CD4-positive, alpha-beta T cell treated with Interleukin-15 for 4 hours (primary cell): Measurements from ENCODE around the gene FKRP.
"Not testable (repeated sequence)": the region's sequence is repeated elsewhere in the genome, so short reads cannot be mapped to it uniquely, and the experiment has no call there.

Experiments
- DNase-seq: peaks from one replicate; pipeline ENCODE4 v3.0.0-alpha.2; 2020; ENCODE audit warnings: low spot score

FKRP gene, protein sequence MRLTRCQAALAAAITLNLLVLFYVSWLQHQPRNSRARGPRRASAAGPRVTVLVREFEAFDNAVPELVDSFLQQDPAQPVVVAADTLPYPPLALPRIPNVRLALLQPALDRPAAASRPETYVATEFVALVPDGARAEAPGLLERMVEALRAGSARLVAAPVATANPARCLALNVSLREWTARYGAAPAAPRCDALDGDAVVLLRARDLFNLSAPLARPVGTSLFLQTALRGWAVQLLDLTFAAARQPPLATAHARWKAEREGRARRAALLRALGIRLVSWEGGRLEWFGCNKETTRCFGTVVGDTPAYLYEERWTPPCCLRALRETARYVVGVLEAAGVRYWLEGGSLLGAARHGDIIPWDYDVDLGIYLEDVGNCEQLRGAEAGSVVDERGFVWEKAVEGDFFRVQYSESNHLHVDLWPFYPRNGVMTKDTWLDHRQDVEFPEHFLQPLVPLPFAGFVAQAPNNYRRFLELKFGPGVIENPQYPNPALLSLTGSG

DNA sequence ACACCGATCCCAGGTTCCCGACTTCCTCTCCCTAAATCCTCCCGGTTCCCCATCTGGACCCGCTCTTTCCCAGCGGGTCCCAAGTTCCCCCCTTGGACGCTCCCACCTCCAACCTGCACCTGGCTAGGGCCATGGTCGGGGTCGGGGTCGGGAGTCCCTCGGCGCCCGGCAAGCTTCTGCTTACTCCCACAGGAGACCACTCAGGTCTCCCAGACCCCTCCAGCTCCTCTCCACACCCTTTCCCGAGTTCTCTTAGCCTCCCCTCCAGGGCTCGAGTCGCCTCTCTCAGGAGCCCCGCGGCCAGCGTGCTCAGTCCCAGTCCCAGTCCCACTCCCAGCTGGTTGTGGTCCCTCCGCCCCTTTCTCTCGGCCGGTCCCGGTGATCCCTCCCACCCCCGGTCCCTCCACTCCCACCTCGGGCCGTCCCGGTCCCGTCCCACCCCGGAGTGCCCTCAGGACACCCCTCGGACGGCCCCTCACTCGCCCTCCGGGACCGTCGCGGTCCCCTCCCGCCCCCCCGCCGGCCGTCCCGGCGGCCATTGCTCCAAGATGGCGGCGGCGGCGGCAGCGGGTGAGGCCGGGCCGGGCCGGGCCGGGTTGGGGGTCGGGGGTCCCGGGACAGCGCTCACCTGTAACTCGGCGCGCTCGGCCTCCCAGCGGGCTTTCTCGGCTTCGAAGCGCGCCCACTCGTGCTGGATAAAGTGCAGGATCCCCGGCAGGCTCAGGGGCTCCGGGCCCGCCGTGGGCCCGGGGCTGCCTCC lies at the start of gene FKRP:
Gene FKRP, plus strand, starts transcription at position 537 of the 760 bp plus-strand sequence. CDS start 9,394 bp downstream, outside the sequence.
- DNase-seq, result peak; percentile 14

GRCh38 chr19:46696866-46697203 lies 49.0 kb upstream of the FKRP start:
- DNase-seq, result no peak

- DNase-seq, result no peak
These were observed 48.5 kb upstream of the FKRP start for GRCh38 chr19:46697204-46697960.

DNA sequence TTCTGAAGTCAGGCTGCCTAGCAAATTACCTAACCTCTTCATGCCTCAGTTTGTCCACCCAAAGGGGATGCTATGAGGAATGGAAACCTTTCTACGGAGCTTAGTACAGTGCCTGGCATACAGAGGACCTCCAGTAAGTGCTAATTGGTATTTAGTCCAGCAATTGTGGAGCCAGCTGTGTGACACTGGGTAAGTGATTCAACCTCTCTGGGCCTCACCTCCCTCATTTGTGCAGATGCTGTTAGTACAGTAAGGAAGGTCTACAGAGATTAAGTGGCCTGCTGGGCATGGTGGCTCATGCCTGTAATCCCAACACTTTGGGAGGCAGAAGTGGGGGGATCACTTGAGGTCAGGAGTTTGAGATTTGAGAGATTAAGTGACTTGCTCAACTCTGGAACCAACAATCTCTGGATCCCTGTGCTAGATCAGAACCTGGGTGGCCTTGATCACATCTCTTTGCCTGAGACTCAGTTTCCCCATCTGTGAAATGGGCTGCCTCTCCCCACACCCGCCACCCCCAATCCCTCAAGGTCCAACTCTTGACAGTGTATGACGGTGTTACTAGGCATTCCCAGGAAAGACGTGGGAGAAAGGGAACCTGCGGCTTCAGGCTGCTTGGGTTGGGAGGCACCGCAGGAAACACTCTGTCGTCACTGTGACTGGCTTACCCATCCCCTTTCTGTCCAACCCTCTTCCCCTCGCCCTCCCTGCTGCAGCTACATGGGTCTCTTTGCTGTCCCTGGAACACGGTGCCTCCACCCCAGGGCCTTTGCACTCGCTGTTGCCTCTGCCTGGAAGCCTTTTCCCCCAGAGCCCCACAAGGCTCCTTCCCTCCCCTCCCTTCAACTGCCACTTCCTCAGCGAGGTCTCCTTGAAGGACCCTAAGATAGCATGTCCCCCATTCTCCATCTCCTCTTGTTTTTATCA lies 47.2 kb upstream of the FKRP start:
- DNase-seq, result no peak

GRCh38 chr19:46700704-46701103 lies 45.2 kb upstream of the FKRP start:
- no peak for DNase-seq

DNA sequence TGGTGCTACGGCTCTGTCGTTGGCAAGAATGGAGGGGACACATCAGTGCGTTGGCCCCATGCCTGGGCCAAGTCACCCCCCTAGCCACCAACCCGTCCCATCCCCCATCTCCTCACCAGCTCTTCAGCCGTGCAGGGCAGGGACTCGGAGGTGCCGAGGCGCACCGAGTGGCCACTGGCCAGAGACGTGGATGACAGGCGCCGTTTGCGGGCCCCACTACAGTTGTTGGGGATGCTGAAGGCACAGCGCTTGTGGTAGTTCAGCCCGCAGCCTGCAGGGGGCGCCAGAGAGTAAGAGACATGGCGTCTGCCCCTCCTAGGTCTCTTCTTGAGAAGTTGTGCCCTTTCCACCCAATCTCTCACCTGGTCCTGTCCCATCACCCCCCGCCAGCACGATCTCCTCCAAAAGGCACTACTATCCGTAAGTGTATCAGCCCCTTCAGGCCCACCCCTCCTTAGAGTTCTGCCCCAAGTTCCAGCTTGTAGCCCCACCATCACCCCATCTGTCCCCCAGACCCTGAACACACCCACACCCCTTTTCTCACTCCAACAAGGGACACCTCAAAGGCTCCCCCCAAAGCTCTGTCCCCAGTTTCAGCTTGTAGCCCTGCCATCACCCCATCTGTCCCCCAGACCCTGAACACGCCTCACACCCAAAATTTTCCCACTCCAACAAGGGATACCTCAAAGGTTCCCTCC lies 41.3 kb upstream of the FKRP start:
- peak; percentile 83 for DNase-seq

- DNase-seq, result no peak
These were observed 35.2 kb upstream of the FKRP start for GRCh38 chr19:46710687-46711086.

DNA sequence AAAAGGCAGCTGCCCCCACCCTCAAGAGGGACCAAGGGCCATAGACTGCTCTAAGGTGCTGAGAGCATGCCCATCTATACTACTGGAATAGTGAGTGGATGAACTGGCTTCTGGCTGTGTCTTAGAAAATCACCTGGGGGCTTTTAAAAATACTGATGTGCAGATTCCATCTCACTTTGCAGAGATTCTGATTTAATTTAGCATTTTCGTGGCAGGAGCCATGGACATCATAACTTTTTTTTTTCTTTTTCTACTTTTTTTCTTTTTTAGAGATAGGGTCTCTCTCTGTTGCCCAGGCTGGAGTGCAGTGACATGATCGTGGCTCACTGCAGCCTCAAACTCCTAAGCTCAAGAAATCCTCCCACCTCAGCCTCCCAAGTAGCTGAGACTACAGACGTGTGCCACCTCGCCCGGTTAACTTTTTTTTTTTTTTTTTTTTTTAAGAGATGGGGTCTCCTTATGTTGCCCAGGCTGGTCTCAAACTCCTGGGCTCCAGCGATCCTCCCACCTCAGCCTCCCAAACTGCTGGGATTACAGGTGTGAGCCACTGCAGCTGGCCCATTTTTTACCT lies 33.0 kb upstream of the FKRP start:
- DNase-seq, result not testable (repeated sequence)

GRCh38 chr19:46713781-46714443 lies 31.9 kb upstream of the FKRP start:
- peak; percentile 68 for DNase-seq

- peak; percentile 71 for DNase-seq
These were observed 31.3 kb upstream of the FKRP start for GRCh38 chr19:46714444-46715106.

GRCh38 chr19:46715620-46715974 lies 30.3 kb upstream of the FKRP start:
- DNase-seq, result no peak

DNA sequence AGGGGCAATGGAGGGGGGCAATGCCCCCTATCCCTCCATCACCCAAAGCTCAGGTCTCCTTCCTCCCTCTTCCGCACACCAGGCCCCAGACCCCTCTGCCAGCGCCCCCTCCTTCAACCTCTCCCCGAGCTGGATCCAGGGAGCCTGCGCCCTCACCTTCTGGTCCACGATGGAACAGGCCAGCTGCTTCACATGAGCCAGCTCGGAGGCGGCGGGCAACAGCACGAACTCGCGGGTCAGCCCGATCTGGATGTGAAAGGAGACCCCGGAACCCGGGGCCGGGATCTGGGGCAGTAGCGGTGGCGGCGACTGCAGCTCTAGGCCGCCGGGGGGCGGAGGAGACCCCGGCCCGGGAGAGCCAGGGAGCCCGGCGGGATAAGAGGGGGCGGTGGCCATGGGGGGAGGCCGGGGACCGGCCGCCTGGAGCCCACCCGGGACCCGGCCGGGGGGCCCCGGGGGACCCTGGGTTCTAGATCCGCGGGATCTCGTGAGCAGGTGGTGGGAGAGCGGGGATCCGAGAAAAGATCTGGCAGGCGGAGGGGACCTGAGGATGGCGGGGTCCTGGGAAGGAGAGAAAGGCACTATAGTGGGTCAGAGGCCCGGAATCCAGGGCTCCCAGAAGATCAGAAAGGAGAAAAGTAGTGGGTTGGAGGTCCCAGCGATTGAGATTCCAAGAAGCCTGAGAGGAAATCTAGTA lies 29.7 kb upstream of the FKRP start:
- DNase-seq, result no peak

GRCh38 chr19:46716672-46717033 lies 29.2 kb upstream of the FKRP start:
- DNase-seq, result no peak

GRCh38 chr19:46717034-46717715 lies 28.7 kb upstream of the FKRP start, which contains the start of gene PRKD2:
Gene PRKD2, minus strand, starts transcription at chr19:46717114. Its CDS starts 744 bp downstream, at chr19:46716370.
- DNase-seq, result peak; percentile 86

DNA sequence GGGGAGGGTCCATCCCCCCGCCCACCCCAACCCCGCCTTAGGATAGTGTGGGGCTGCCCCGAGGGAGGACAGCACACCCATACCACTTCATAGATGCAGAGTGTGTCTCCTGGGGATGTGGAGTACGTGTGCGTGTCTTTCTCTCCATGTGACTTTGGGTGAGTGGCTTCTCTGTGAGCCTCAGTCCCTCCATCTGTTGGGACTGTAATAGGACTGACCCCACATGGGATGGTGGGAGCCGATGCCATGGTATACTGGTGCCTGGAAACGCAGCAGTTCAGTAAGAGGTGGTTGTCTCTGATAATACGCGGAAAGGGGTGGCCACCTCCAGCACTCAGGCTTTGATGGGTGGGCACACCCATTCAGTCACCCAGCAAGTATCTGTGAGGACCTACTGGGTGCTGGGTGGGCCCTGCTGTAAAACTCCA lies 28.1 kb upstream of the FKRP start:
- DNase-seq, result peak; percentile 24

DNA sequence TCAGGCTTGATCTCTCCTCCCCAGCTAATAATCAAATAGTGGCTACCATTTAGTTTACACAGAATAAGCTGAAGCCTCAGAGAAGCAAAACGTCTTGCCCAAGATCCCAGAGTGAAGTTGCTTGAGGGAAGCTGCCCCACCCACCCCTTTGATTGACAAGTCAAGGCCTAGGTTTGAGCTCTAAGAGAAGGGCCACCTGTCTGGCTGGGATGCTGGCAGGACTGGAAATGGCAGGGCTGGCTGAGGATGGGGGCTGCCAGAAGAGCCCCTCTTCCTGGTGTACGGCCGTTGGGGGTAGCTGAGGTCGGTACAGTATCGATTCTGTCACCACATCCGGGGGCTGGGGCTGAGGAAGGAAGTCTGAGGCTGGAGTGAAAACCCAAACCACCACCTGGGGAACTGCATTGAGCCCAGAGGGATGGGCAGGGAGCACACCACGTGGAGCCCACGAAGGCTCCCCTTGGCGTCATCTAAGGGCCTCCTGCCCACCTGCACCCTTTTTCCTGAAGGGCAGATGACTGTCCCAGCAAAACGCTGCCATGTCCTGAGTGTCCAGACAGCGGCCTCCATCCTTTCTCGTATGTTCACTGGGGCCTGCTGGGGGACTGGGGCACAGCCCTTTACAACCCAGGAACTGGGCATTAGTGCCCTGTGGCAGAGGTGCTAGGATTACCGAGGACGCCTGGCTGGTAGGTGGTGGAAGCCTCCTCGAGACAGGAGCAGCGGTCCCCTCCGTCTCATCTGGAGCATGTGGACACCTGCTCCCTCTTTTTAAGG lies 27.5 kb upstream of the FKRP start:
- DNase-seq, result peak; percentile 56

GRCh38 chr19:46718934-46719622 lies 26.8 kb upstream of the FKRP start:
- DNase-seq, result no peak
